GM12878 (cell line): ENCODE measurements around the gene SRCAP. TPM values are rescaled to one million over a fixed set of nuclear protein-coding genes. Genes with fewer than 3 reads are reported as not detected.

ENCODE experiments used
- ASH2L ChIP-seq: fragments of 300-600, 200-600 bp; sonication (generic); IDR thresholded peaks from 2 replicates; pipeline ENCODE4 v1.6.1; 2017; ENCODE audit warnings: low read depth, mild to moderate bottlenecking, borderline replicate concordance
- BCLAF1 ChIP-seq: fragments of 450-650 bp; IDR thresholded peaks from 2 replicates; pipeline ENCODE4 v1.6.1; 2017; ENCODE audit warnings: antibody characterized with exemption, mild to moderate bottlenecking, moderate library complexity
- CBX5 ChIP-seq: sonication (generic); IDR thresholded peaks from 2 replicates; pipeline ENCODE4 v1.6.1; 2016; ENCODE audit warnings: low read depth, moderate library complexity, mild to moderate bottlenecking, inconsistent platforms
- CUX1 ChIP-seq: IDR thresholded peaks from 2 replicates; pipeline ENCODE4 v1.6.1; 2012; ENCODE audit warnings: improper control_type of control experiment, low read depth, low read length; ENCODE audit not compliant: insufficient replicate concordance
- E2F8 ChIP-seq: fragments of 450-650 bp; IDR thresholded peaks from 2 replicates; pipeline ENCODE4 v1.6.1; 2018; ENCODE audit warnings: mild to moderate bottlenecking, low read depth, moderate library complexity; ENCODE audit not compliant: partially characterized antibody
- ELK1 ChIP-seq: IDR thresholded peaks from 2 replicates; pipeline ENCODE4 v1.6.1; 2012; ENCODE audit warnings: low read depth, low read length, improper control_type of control experiment
- ESRRA ChIP-seq: IDR thresholded peaks from 2 replicates; pipeline ENCODE4 v1.6.1; 2012; ENCODE audit warnings: mild to moderate bottlenecking, low read length, improper control_type of control experiment
- NR2C2 ChIP-seq: IDR thresholded peaks from 2 replicates; pipeline ENCODE4 v1.6.1; 2011; ENCODE audit warnings: borderline replicate concordance, low read depth; ENCODE audit not compliant: control insufficient read depth, insufficient read length
- REST ChIP-seq: IDR thresholded peaks from 2 replicates; pipeline ENCODE4 v1.6.1; 2012; ENCODE audit warnings: mild to moderate bottlenecking, low read depth, low read length
- SIX5 ChIP-seq: IDR thresholded peaks from 2 replicates; pipeline ENCODE4 v1.6.1; 2011; ENCODE audit warnings: mild to moderate bottlenecking, low read depth, low read length, moderate library complexity; ENCODE audit not compliant: severe bottlenecking
- SMC3 ChIP-seq: IDR thresholded peaks from 2 replicates; pipeline ENCODE4 v1.6.1; 2011; ENCODE audit warnings: low read length, improper control_type of control experiment, borderline replicate concordance
- polyA plus RNA-seq, 11 experiments: library from polyadenylated mRNA; depleted of rRNA in 4 of 11; unstranded in 6 of 11; stranded (reverse) in 5 of 11; fragments of >200 nt; fragmentation: Nextera tagmentation in 4 of 11; fragmentation: Illumina TruSeq in 1 of 11; extraction: Ambion mirVana in 4 of 11; extraction: Trizol in 1 of 11; gene quantifications; 1 replicate in 1 of 11; 2 replicates in 10 of 11; pipeline versions ENCODE4 v1.2.1 to v1.2.3, GENCODE V29; 2011 to 2016; ENCODE audit warnings: inconsistent platforms in 2 of 11, missing spikeins in 2 of 11, low read depth in 1 of 11
- total RNA-seq, 4 experiments: library from RNA; depleted of rRNA in 3 of 4; stranded (reverse); fragments of >200 nt in 3 of 4; fragmentation: Illumina TruSeq in 1 of 4; extraction: Trizol in 1 of 4; gene quantifications; 2 replicates each; pipeline versions ENCODE4 v1.2.1 to v1.2.3, GENCODE V29; 2013 to 2021

Gene SRCAP
- total and polyA plus RNA-seq, 10 of the 15 experiments (the other 5 are each of a cell fraction or from before 2014, with no cell fraction given), result 0.24 to 58.4 (median 11.6) TPM

GRCh38 chr16:30775392-30776188, 76.6 kb downstream of the SRCAP start (continued):
- no peak for TF ChIP-seq CUX1
- TF ChIP-seq ESRRA, result no peak
- TF ChIP-seq REST, result no peak
- no peak for TF ChIP-seq BCLAF1
- no peak for TF ChIP-seq CBX5
- TF ChIP-seq NR2C2, result no peak
- peak; percentile 90 for TF ChIP-seq SIX5
- no peak for TF ChIP-seq ASH2L
- no peak for TF ChIP-seq SMC3
- no peak for TF ChIP-seq ELK1
- no peak for TF ChIP-seq E2F8
